Measurements from ENCODE around the gene FAM163B.

The FAM163B gene

DNA sequence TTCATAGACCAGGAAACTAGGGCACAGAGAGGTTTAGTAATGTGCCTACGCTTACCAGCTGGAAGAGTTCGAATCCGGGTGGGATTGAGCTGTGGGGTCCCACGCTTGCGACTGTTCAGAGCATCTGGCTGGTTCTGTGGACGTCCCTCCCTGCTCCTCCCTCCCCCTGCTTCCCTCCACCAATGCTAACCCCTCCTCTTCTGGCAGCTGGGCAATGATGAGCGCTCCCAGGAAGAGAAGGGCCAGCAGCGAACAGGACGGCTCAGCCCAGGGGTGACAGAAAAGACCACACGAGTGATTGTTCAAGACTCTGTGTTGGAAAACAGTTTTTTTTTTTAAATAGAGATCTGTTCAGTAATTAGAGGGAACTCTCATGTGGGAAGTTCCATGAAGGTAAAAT, 6.9 kb downstream of the FAM163B start:
- no peak overlapping the region for H3K4me3 ChIP-seq (ENCODE audit: low read depth, low read length)
- TF ChIP-seq, protein P1, sequence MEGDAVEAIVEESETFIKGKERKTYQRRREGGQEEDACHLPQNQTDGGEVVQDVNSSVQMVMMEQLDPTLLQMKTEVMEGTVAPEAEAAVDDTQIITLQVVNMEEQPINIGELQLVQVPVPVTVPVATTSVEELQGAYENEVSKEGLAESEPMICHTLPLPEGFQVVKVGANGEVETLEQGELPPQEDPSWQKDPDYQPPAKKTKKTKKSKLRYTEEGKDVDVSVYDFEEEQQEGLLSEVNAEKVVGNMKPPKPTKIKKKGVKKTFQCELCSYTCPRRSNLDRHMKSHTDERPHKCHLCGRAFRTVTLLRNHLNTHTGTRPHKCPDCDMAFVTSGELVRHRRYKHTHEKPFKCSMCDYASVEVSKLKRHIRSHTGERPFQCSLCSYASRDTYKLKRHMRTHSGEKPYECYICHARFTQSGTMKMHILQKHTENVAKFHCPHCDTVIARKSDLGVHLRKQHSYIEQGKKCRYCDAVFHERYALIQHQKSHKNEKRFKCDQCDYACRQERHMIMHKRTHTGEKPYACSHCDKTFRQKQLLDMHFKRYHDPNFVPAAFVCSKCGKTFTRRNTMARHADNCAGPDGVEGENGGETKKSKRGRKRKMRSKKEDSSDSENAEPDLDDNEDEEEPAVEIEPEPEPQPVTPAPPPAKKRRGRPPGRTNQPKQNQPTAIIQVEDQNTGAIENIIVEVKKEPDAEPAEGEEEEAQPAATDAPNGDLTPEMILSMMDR (IDR thresholded peaks at IDR 0.05; ENCODE audit: insufficient read depth, low read depth, low read length, missing control alignments), result no peak
- DNase-seq (ENCODE audit: low read depth), result no peak

GRCh38 chr9:133601746-133602145, 7.4 kb downstream of the FAM163B start:
- no peak overlapping the region for H3K4me3 ChIP-seq (ENCODE audit: low read depth, low read length)

GRCh38 chr9:133600739-133601138, 8.4 kb downstream of the FAM163B start:
- DNase-seq (ENCODE audit: low read depth), result no peak
- TF ChIP-seq, protein P1 (IDR thresholded peaks at IDR 0.05; ENCODE audit: insufficient read depth, low read depth, low read length, missing control alignments), result no peak
- no peak overlapping the region for H3K4me3 ChIP-seq (ENCODE audit: low read depth, low read length)

More at GRCh38 chr9:133601746-133602145, 7.4 kb downstream of the FAM163B start:
- TF ChIP-seq, protein P1 (IDR thresholded peaks at IDR 0.05; ENCODE audit: insufficient read depth, low read depth, low read length, missing control alignments), result no peak
- no peak for DNase-seq (ENCODE audit: low read depth)

DNA sequence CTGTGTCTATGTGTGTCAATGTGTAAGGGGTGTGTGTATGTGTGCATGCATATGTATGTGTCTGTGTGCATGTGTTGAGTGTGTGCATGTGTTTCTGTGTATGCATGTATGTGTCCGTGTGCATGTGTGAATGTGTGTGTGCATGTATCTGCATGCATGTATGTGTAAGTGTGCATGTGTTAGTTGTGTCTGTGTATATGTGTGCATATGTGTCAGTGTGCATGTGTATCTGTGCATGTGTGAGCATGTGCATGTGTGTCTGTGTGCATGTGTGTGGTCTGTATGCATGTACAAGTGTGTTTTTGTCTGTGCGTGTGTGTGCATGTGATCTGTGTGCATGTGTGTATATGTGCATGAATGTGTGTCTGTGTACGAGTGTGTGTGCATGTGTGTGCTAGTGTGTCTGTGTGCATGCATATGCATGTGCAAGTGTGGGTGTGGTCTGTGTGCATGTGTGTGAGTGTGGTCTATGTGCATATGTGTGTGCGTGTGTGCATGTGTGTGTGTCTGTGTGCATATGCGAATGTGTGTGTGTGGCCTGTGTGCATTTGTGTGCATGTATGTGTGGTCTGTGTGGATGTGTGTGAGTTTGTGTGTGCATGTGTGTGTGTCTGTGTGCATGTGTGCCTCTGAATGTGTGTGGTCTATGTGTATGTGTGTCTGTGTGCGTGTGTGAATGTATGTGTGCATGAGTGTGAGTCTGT, 9.6 kb downstream of the FAM163B start:
- no peak overlapping the region for H3K4me3 ChIP-seq (ENCODE audit: low read depth, low read length)
- no peak for DNase-seq (ENCODE audit: low read depth)
- TF ChIP-seq, protein P1 (IDR thresholded peaks at IDR 0.05; ENCODE audit: insufficient read depth, low read depth, low read length, missing control alignments), result no peak

DNA sequence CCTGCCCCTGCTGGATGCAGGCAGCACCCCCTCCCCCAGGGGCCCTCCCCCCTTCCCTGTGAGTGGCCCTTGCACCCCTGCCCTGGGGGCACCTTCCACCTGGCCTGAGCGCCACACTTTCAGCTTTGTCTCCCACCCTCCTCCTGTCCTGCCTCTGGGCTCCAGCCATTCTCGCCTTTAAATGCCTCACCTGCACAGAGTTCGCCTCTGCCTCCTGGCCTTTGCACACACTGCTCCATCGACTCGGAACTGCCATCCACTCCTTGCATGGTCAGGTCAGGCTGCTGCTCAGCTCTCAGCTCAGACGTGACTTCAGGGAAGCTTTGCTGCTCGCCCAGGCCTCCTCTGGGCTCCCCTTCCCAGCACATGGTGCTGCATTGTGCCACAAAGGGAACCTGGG, 10.2 kb downstream of the FAM163B start:
- TF ChIP-seq, protein P1 (IDR thresholded peaks at IDR 0.05; ENCODE audit: insufficient read depth, low read depth, low read length, missing control alignments), result no peak
- no peak overlapping the region for H3K4me3 ChIP-seq (ENCODE audit: low read depth, low read length)
- no peak for DNase-seq (ENCODE audit: low read depth)

GRCh38 chr9:133597316-133597957, 11.8 kb downstream of the FAM163B start:
- no peak for DNase-seq (ENCODE audit: low read depth)

More at GRCh38 chr9:133597316-133597957, 11.8 kb downstream of the FAM163B start:
- TF ChIP-seq, protein P1 (IDR thresholded peaks at IDR 0.05; ENCODE audit: insufficient read depth, low read depth, low read length, missing control alignments), result no peak
- no peak overlapping the region for H3K4me3 ChIP-seq (ENCODE audit: low read depth, low read length)
